ENCODE results near the gene NIPAL1. TPM values are rescaled to one million over a fixed set of nuclear protein-coding genes. Genes with fewer than 3 reads are reported as not detected.

The NIPAL1 gene
- total and polyA plus RNA-seq, 5 experiments from 2014 or later: 0.13 to 2.5 (median 1.7) TPM; not detected in 1

DNA sequence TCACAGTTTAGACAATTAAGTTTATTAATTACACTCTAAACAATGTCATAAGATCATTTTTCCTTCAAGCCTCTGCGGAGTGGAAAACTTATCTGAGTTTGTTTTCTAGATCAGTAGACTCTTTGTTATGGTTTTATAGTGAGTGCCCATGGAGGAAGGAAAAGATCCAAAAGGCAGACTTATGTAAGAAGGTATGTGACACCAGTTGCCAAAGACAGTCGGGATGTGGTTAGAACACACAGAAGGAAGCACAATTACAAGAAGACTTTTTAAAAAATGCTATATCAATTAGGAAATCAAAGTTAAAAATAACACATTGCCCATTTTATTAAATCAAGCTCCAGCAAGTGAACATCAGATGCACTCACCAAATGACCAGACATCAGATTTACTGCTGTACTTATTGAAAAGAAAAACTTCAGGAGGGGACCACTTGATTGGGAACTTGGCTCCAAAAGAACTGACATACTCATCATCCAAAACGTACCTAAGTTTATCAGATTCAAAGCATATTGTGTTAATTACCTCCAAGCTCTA is 57.1 kb downstream of the NIPAL1 start:
- Mint-ChIP-seq H3K27ac (peak overlapping the region in 8 of 10 donors; percentile 9 to 76 (median 62)), H3K36me3 (peaks cover 0 to 92% (median 34%) of the 10 kb centered on the region in 3 donors), H3K4me1 (peaks cover 4 to 16% (median 6%) of the 10 kb centered on the region in 4 donors), H3K9me3 (no peaks in the 10 kb centered on the region), H3K4me3 (no peak overlapping the region), H3K27me3 (no peaks in the 10 kb centered on the region)
- DNase-seq: no peak
- ATAC-seq: no peak
- POLR2A ChIA-PET: no interaction called here

DNA sequence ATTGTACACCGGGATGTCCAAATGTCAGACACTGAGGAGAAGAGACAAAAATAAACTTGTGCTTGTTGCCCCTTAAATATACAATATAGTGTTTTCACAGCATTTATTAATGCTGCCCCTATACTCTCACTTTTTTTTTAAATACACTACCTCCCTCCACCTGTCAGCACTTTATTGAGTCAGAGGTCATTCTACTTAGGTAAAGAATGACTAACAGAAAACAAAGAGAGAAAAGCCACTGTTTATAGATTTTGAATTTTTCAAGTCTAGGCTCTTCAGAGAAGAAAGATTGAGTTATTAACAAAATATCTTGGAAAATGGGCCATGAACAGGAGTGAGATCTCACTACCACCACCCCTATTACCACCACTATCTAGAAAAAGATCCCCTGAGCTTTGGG is 58.1 kb downstream of the NIPAL1 start:
- ATAC-seq (no peak), DNase-seq (no peak)
- Mint-ChIP-seq H3K27me3 (no peaks in the 10 kb centered on the region), H3K27ac (peak overlapping the region in 9 of 10 donors; percentile 15 to 76 (median 60)), H3K4me1 (peaks cover 7 to 25% (median 13%) of the 10 kb centered on the region in 4 donors), H3K4me3 (no peak overlapping the region), H3K9me3 (no peaks in the 10 kb centered on the region), H3K36me3 (peaks cover 0 to 92% (median 30%) of the 10 kb centered on the region in 3 donors)
- POLR2A ChIA-PET: no interaction called here

GRCh38 chr4:48078425-48078824 is 61.9 kb downstream of the NIPAL1 start:
- H3K36me3 Mint-ChIP-seq: peaks cover 10 to 95% (median 22%) of the 10 kb centered on the region in 3 donors
- no peaks in the 10 kb centered on the region for H3K9me3 Mint-ChIP-seq
- H3K27me3 Mint-ChIP-seq: no peaks in the 10 kb centered on the region
- H3K27ac Mint-ChIP-seq: peak overlapping the region in 5 of 10 donors; percentile 6 to 60 (median 40)
- DNase-seq (no peak), ATAC-seq (no peak)
- peaks cover 20 to 46% (median 34%) of the 10 kb centered on the region in 4 donors for H3K4me1 Mint-ChIP-seq
- H3K4me3 Mint-ChIP-seq: no peak overlapping the region
- POLR2A ChIA-PET: interaction anchor here (1.4 kb wide), 1 partner anchor 11 kb away, joined by 3 read pairs; no protein-coding TSS in a partner anchor

DNA sequence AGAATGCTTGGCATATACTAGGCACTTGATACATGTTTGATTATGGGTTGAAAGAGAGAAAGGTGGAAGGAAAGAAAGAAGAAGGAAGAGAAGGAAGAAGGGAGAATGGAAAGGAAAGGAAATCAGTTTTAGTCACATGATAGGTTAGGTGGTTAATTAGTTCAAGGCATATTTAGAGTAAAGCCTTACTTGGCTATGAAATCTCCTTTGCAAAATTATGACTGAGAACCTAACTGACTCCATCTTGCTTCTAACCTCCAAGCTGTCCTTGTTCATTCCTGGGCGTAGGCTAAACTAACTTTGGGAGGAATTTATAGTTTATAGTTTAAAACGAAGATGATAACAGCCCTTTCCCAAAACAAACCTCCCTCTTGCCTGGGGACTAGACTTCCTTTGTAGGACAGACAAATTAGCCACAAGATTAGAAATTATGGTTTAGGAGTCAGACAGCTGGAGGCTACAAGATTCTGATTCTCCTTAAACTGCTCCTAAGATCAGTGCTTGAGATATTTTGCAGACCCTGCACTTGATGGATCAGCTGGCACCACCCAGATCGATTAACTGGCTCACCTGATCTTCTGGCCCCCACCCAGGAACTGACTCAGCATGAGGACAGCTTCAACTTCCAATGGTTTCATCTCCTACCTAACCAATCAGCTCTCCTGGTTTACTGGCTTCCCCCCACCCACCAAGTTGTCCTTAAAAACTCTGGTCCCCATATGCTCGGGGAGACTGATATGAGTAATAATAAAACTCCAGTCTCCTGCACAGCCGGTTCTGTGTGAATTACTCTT is 62.5 kb downstream of the NIPAL1 start:
- H3K27me3 Mint-ChIP-seq: no peaks in the 10 kb centered on the region
- no peak for ATAC-seq
- no peak for DNase-seq
- no peak overlapping the region for H3K4me3 Mint-ChIP-seq
- H3K4me1 Mint-ChIP-seq: peaks cover 21 to 48% (median 35%) of the 10 kb centered on the region in 4 donors
- H3K9me3 Mint-ChIP-seq: no peaks in the 10 kb centered on the region
- peaks cover 10 to 95% (median 19%) of the 10 kb centered on the region in 3 donors for H3K36me3 Mint-ChIP-seq
- POLR2A ChIA-PET: interaction anchor here (1.4 kb wide), 1 partner anchor 11 kb away, joined by 3 read pairs; no protein-coding TSS in a partner anchor
- peak overlapping the region in 7 of 10 donors; percentile 18 to 72 (median 40) for H3K27ac Mint-ChIP-seq

DNA sequence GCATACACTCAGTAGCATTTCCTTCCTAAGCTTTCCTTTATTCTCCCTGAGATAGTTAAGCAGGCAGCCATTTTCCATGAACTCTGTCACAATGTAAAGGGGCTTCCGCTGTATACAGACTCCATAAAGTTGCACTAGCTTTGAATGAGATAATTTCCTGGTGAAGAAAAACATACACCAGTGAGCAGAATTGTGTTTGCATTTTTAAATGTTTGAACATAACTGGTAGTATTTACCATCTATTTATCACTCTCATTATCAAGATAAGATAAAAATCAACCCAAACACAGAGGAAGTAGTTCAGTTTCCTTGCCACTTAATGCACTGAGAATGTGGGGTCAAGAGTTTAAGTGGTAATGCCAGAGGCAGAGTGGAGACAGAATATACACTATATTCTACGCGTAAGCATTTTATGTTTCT is 63.4 kb downstream of the NIPAL1 start:
- H3K27ac Mint-ChIP-seq: peak overlapping the region in 6 of 10 donors; percentile 20 to 75 (median 46)
- H3K4me1 Mint-ChIP-seq: peaks cover 21 to 53% (median 36%) of the 10 kb centered on the region in 4 donors
- ATAC-seq: no peak
- peak overlapping the region in 2 of 10 donors; percentile 10 to 16 for H3K4me3 Mint-ChIP-seq
- no peaks in the 10 kb centered on the region for H3K27me3 Mint-ChIP-seq
- POLR2A ChIA-PET: interaction anchor here (1.4 kb wide), 1 partner anchor 12 kb away, joined by 3 read pairs; no protein-coding TSS in a partner anchor
- peaks cover 13 to 95% (median 16%) of the 10 kb centered on the region in 3 donors for H3K36me3 Mint-ChIP-seq
- DNase-seq: no peak
- H3K9me3 Mint-ChIP-seq: no peaks in the 10 kb centered on the region

DNA sequence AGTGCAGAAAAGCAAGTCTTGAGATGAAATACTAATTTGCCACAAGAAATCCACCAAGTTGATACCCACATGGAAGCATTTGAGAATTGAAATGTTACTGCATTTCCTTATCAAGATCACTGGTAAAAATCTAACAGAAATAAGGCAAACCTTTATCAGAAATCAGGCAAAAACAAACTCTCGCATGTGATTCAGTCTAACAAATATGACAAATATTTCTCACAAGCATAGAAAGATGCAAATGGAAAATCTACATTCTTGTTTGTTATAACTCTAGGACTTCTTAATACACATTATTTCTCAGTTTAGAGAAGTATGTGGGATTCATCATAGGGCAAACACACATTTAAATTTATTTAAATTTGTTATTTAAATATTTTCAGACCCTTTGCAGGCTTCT is 64.6 kb downstream of the NIPAL1 start:
- Mint-ChIP-seq H3K4me3 (no peak overlapping the region), H3K36me3 (peaks cover 18 to 95% (median 24%) of the 10 kb centered on the region in 3 donors), H3K27me3 (no peaks in the 10 kb centered on the region), H3K4me1 (peaks cover 24 to 59% (median 40%) of the 10 kb centered on the region in 4 donors), H3K27ac (peak overlapping the region in 5 of 10 donors; percentile 47 to 81 (median 77)), H3K9me3 (no peaks in the 10 kb centered on the region)
- POLR2A ChIA-PET: interaction anchor here (0.7 kb wide), 1 partner anchor 755 kb away, joined by 3 read pairs; no protein-coding TSS in a partner anchor
- no peak for ATAC-seq
- no peak for DNase-seq

DNA sequence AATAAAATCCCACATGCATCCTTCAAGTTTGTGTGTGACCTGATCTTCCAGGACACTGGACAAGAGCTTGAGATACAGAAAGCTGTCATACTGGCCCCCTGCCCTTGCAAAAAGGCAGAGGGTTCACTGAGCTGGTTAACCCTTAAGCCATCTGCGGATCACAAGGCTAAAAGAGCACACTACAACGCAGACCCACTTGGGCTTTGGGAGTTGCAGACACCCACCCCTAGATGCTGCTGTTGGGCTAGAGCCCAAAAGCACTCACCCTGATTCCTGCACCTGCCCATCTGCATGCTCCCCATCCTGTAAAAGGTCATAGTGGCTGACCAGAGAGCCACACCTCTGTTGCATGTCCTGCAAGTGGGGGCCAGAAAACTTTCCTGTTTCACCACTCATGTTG is 66.4 kb downstream of the NIPAL1 start:
- Mint-ChIP-seq H3K4me3 (no peak overlapping the region), H3K9me3 (no peaks in the 10 kb centered on the region), H3K36me3 (peaks cover 18 to 95% (median 29%) of the 10 kb centered on the region in 3 donors), H3K27ac (peak overlapping the region in 8 of 10 donors; percentile 6 to 81 (median 35)), H3K27me3 (no peaks in the 10 kb centered on the region), H3K4me1 (peaks cover 22 to 59% (median 37%) of the 10 kb centered on the region in 4 donors)
- POLR2A ChIA-PET: no interaction called here
- DNase-seq (no peak), ATAC-seq (no peak)

DNA sequence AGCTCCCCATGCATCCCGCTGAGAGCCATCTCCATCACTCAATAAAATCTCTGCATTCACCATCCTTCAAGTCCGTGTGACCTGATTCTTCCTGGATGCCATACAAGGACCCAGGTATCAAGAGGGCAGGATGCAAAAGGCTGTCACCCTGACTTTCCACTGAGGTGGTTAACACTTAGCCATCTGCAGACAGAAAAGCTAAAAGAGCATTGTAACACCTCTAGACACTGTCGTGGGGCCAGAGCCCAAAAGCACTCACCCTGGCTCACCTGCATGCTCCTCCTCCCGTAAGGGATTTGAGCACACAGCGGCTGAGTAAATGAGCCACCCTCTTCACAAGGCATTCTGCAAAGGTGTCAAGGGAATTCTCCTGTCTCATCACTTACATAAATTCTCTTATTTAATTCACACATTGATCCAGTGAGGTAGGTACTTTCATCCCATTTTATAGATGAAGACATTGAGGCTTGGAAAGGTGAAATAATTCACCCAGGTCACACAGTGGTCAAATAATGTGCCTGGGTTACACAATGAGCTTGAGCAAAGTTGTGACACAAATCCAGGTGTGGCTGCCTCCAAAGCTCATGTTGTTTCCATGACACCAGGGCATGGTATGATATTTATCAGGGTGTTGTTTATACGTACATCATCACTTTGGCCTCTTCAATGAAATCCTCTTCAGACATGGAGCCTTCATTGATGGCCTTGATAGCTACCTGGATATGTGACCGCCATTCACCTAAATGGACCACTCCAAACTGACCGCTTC is 69.4 kb downstream of the NIPAL1 start:
- POLR2A ChIA-PET: interaction anchor here (0.6 to 1.6 kb wide), 2 partner anchors 38 to 44 kb away, joined by 3 read pairs; no protein-coding TSS in a partner anchor
- no peaks in the 10 kb centered on the region for H3K9me3 Mint-ChIP-seq
- H3K27me3 Mint-ChIP-seq: no peaks in the 10 kb centered on the region
- peak overlapping the region in 7 of 10 donors; percentile 21 to 62 (median 52) for H3K27ac Mint-ChIP-seq
- peaks cover 10 to 37% (median 21%) of the 10 kb centered on the region in 4 donors for H3K4me1 Mint-ChIP-seq
- H3K36me3 Mint-ChIP-seq: peaks cover 15 to 83% (median 33%) of the 10 kb centered on the region in 3 donors
- H3K4me3 Mint-ChIP-seq: no peak overlapping the region
- ATAC-seq: no peak
- no peak for DNase-seq

Other genes with a start within 250 kb of the NIPAL1 start
- gene CORIN, start 178.7 kb upstream of the NIPAL1 start, total RNA-seq: under 1 TPM; 0.31 to 0.49 TPM
- under 1 TPM in 1 of 3 donors, not detected in 2; 0.05 TPM for gene CORIN, start 178.7 kb upstream of the NIPAL1 start, polyA plus RNA-seq
- gene NFXL1, start 102.2 kb upstream of the NIPAL1 start, total RNA-seq: 10 to 100 TPM; 15.2 to 17.9 TPM
- 10 to 100 TPM in 1 of 3 donors, 1 to 10 TPM in 2; 7.1 to 12.1 (median 8.0) TPM for gene NFXL1, start 102.2 kb upstream of the NIPAL1 start, polyA plus RNA-seq
- not detected for gene CNGA1, start 91 bp upstream of the NIPAL1 start, total RNA-seq
- gene CNGA1, start 91 bp upstream of the NIPAL1 start, polyA plus RNA-seq: not detected
- 100 to 1,000 TPM; 135 to 140 TPM for gene TXK, start 117.5 kb downstream of the NIPAL1 start, total RNA-seq
- 10 to 100 TPM; 57.8 to 92.2 (median 60.4) TPM for gene TXK, start 117.5 kb downstream of the NIPAL1 start, polyA plus RNA-seq

Measured in naive thymus-derived CD8-positive, alpha-beta T cell (primary cell).